HuH-7 (cell line): ENCODE data around the gene KLRF1.
A peak's percentile ranks its signal among the peaks of the same experiment; 100 is the strongest.

Source experiments
- DNase-seq: peaks from one replicate; pipeline ENCODE4 v3.0.0; 2011; ENCODE audit warnings: low spot score

KLRF1 gene

GRCh38 chr12:9809338-9809737 lies 17.9 kb upstream of the KLRF1 start:
- no peak for DNase-seq

GRCh38 chr12:9809866-9810265 lies 17.4 kb upstream of the KLRF1 start:
- DNase-seq = no peak

GRCh38 chr12:9810671-9811070 lies 16.6 kb upstream of the KLRF1 start:
- DNase-seq = no peak

GRCh38 chr12:9811621-9812020 lies 15.7 kb upstream of the KLRF1 start:
- no peak for DNase-seq

GRCh38 chr12:9813821-9814798 lies 13.2 kb upstream of the KLRF1 start:
- peak; percentile 75 for DNase-seq

- no peak for DNase-seq
Measured at GRCh38 chr12:9820281-9820930, 6.9 kb upstream of the KLRF1 start.

- no peak for DNase-seq
Measured at GRCh38 chr12:9829483-9829882, 2.2 kb downstream of the KLRF1 start.

GRCh38 chr12:9829982-9830381 lies 2.7 kb downstream of the KLRF1 start:
- no peak for DNase-seq

GRCh38 chr12:9831720-9832119 lies 4.4 kb downstream of the KLRF1 start:
- no peak for DNase-seq

GRCh38 chr12:9843407-9843806 lies 16.1 kb downstream of the KLRF1 start:
- DNase-seq = no peak

GRCh38 chr12:9848899-9849298 lies 21.6 kb downstream of the KLRF1 start:
- DNase-seq = no peak

GRCh38 chr12:9851050-9851449 lies 23.8 kb downstream of the KLRF1 start:
- no peak for DNase-seq

- no peak for DNase-seq
Measured at GRCh38 chr12:9851927-9852326, 24.6 kb downstream of the KLRF1 start.

GRCh38 chr12:9856151-9856550 lies 28.9 kb downstream of the KLRF1 start:
- DNase-seq = no peak

GRCh38 chr12:9856894-9857293 lies 29.6 kb downstream of the KLRF1 start:
- DNase-seq = no peak

- no peak for DNase-seq
Measured at GRCh38 chr12:9858135-9858534, 30.9 kb downstream of the KLRF1 start.

GRCh38 chr12:9864913-9865675 lies 37.8 kb downstream of the KLRF1 start:
- no peak for DNase-seq

- DNase-seq = no peak
Measured at GRCh38 chr12:9866860-9867269, 39.6 kb downstream of the KLRF1 start.

- DNase-seq = no peak
Measured at GRCh38 chr12:9867531-9867930, 40.2 kb downstream of the KLRF1 start.

- DNase-seq = no peak
Measured at GRCh38 chr12:9868311-9868801, 41.1 kb downstream of the KLRF1 start.

- no peak for DNase-seq
Measured at GRCh38 chr12:9868951-9869306, 41.6 kb downstream of the KLRF1 start.
